Nephron (organoid): ENCODE measurements around the gene HCN2.
"Not testable (repeated sequence)": the region's sequence is repeated elsewhere in the genome, so short reads cannot be mapped to it uniquely, and the experiment has no call there.

ENCODE experiments used
- H3K27ac Mint-ChIP-seq, 3 experiments: 2 replicates each; pipeline ENCODE4 v1.8.0; 2020; ENCODE audit warnings: mixed read lengths in 3 of 3, mild to moderate bottlenecking in 2 of 3, moderate library complexity in 1 of 3
- H3K27me3 Mint-ChIP-seq: 2 replicates; pipeline ENCODE4 v1.8.0; 2021; ENCODE audit warnings: low read depth, mild to moderate bottlenecking, moderate library complexity, mixed read lengths
- H3K36me3 Mint-ChIP-seq: 2 replicates; pipeline ENCODE4 v1.8.0; 2020; ENCODE audit warnings: low read depth, mixed read lengths
- H3K4me1 Mint-ChIP-seq: 2 replicates; pipeline ENCODE4 v1.8.0; 2020; ENCODE audit warnings: mixed read lengths
- H3K4me3 Mint-ChIP-seq, 3 experiments: 2 replicates each; pipeline ENCODE4 v1.8.0; 2020; ENCODE audit warnings: mild to moderate bottlenecking in 3 of 3, mixed read lengths in 3 of 3, moderate library complexity in 2 of 3
- H3K9me3 Mint-ChIP-seq: 2 replicates; pipeline ENCODE4 v1.8.0; 2020; ENCODE audit warnings: mixed read lengths
- CTCF ChIP-seq, 3 experiments: fragments of 200-600 bp; sonication (generic); IDR thresholded peaks; one replicate each; pipeline ENCODE4 v1.5.0; 2021; ENCODE audit warnings: antibody characterized with exemption in 3 of 3; ENCODE audit not compliant: unreplicated experiment in 3 of 3

Gene HCN2

GRCh38 chr19:582497-583197 lies 7.0 kb upstream of the HCN2 start:
- Mint-ChIP-seq H3K4me3 (no peak overlapping the region), H3K27ac (no peak overlapping the region), H3K27me3 (peaks cover 9% of the 10 kb centered on the region), H3K9me3 (no peaks in the 10 kb centered on the region), H3K4me1 (no peaks in the 10 kb centered on the region), H3K36me3 (no peaks in the 10 kb centered on the region)
- no peak for TF ChIP-seq CTCF (IDR thresholded peaks at IDR 0.05; ENCODE audit: unreplicated experiment in 3 of 3)

- no peaks in the 10 kb centered on the region for H3K4me1 Mint-ChIP-seq
- no peak for TF ChIP-seq CTCF (IDR thresholded peaks at IDR 0.05; ENCODE audit: unreplicated experiment in 3 of 3)
- H3K27ac Mint-ChIP-seq: no peak overlapping the region
- no peaks in the 10 kb centered on the region for H3K9me3 Mint-ChIP-seq
- no peaks in the 10 kb centered on the region for H3K36me3 Mint-ChIP-seq
- no peak overlapping the region for H3K4me3 Mint-ChIP-seq
- peaks cover 15% of the 10 kb centered on the region for H3K27me3 Mint-ChIP-seq
Observed at GRCh38 chr19:583198-583967, 6.3 kb upstream of the HCN2 start.

- H3K27ac Mint-ChIP-seq: no peak overlapping the region
- H3K4me3 Mint-ChIP-seq: peak overlapping the region in 1 of 3 experiments; percentile 63
- no peaks in the 10 kb centered on the region for H3K36me3 Mint-ChIP-seq
- H3K27me3 Mint-ChIP-seq: peaks cover 21% of the 10 kb centered on the region
- no peak for TF ChIP-seq CTCF (IDR thresholded peaks at IDR 0.05; ENCODE audit: unreplicated experiment in 3 of 3)
- no peaks in the 10 kb centered on the region for H3K9me3 Mint-ChIP-seq
- no peaks in the 10 kb centered on the region for H3K4me1 Mint-ChIP-seq
Observed at GRCh38 chr19:583968-584239, 5.8 kb upstream of the HCN2 start.

- TF ChIP-seq CTCF (IDR thresholded peaks at IDR 0.05; ENCODE audit: unreplicated experiment in 3 of 3): peak; percentile 84 to 92 (median 91)
- H3K36me3 Mint-ChIP-seq: no peaks in the 10 kb centered on the region
- H3K27me3 Mint-ChIP-seq: peaks cover 25% of the 10 kb centered on the region
- peak overlapping the region in 1 of 3 experiments; percentile 63 for H3K4me3 Mint-ChIP-seq
- H3K9me3 Mint-ChIP-seq: no peaks in the 10 kb centered on the region
- H3K4me1 Mint-ChIP-seq: no peaks in the 10 kb centered on the region
- H3K27ac Mint-ChIP-seq: no peak overlapping the region
Observed at GRCh38 chr19:584240-585001, 5.3 kb upstream of the HCN2 start.

GRCh38 chr19:585146-585545 lies 4.5 kb upstream of the HCN2 start:
- H3K4me3 Mint-ChIP-seq, H3K36me3 Mint-ChIP-seq, H3K4me1 Mint-ChIP-seq, H3K9me3 Mint-ChIP-seq, H3K27ac Mint-ChIP-seq: not testable (repeated sequence)
- peaks cover 25% of the 10 kb centered on the region for H3K27me3 Mint-ChIP-seq

GRCh38 chr19:585551-586110 lies 4.0 kb upstream of the HCN2 start:
- Mint-ChIP-seq H3K4me1 (no peaks in the 10 kb centered on the region), H3K27ac (no peak overlapping the region), H3K27me3 (peaks cover 25% of the 10 kb centered on the region), H3K36me3 (no peaks in the 10 kb centered on the region), H3K4me3 (no peak overlapping the region), H3K9me3 (no peaks in the 10 kb centered on the region)
- TF ChIP-seq CTCF (IDR thresholded peaks at IDR 0.05; ENCODE audit: unreplicated experiment in 3 of 3): no peak
